GM23338 (cell line): ENCODE measurements around the gene CD19.
"Not testable (repeated sequence)": the region's sequence is repeated elsewhere in the genome, so short reads cannot be mapped to it uniquely, and the experiment has no call there.

Source experiments
- CREB1 ChIP-seq: fragments of 250-450 bp; sonication (Bioruptor Pico); IDR thresholded peaks from 2 replicates; pipeline ENCODE4 v1.5.0; 2020; ENCODE audit warnings: low read depth, mild to moderate bottlenecking, moderate library complexity
- EZH2phosphoT487 ChIP-seq: fragments of 200-600 bp; sonication (generic); IDR thresholded peaks from one replicate; pipeline ENCODE4 v1.8.1; 2018; ENCODE audit warnings: antibody characterized with exemption; ENCODE audit not compliant: unreplicated experiment
- POLR2AphosphoS5 ChIP-seq: IDR thresholded peaks from 2 replicates; pipeline ENCODE4 v1.6.1; 2016; ENCODE audit warnings: antibody characterized with exemption, low read depth
- ZNF114 ChIP-seq: fragments of 250-450 bp; sonication (Bioruptor Pico); IDR thresholded peaks from 2 replicates; pipeline ENCODE4 v1.5.0; 2020; ENCODE audit warnings: mild to moderate bottlenecking, moderate library complexity
- TF ChIP-seq, protein P1 (sequence below), 2 experiments: fragments of 200-600 bp in 1 of 2; sonication (generic) in 1 of 2; conservative IDR thresholded peaks; 2 replicates each; pipeline versions ENCODE4 v1.5.1 to v1.6.1; 2016 to 2017; ENCODE audit warnings: antibody characterized with exemption in 2 of 2, low read depth in 2 of 2, mild to moderate bottlenecking in 2 of 2, moderate library complexity in 1 of 2
- TF ChIP-seq, protein P2 (sequence below): IDR thresholded peaks from one replicate; pipeline ENCODE4 v1.6.1; 2018; ENCODE audit warnings: antibody characterized with exemption; ENCODE audit not compliant: unreplicated experiment
- TF ChIP-seq, protein P3 (sequence below): IDR thresholded peaks from 2 replicates; pipeline ENCODE4 v1.6.1; 2016; ENCODE audit warnings: antibody characterized with exemption

DNA sequence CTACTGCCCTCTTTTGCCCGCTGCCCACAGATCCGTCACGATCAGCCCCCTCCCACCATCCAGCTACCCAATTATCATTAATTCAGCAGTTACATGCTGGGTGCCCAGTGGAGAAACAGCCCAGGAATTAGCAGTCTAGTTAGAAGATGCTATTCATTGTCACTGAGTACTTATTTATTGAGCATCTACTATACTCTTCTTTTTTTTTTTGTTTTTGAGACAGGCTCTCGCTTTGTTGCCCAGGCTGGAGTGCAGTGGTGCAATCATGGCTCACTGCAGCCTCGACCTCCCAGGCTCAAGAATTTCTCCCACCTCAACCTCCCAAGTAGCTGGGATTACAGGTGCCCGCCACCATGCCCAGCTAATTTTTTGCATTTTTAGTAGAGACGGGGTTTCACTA lies 8.1 kb downstream of the CD19 start:
- TF ChIP-seq, protein P1, sequence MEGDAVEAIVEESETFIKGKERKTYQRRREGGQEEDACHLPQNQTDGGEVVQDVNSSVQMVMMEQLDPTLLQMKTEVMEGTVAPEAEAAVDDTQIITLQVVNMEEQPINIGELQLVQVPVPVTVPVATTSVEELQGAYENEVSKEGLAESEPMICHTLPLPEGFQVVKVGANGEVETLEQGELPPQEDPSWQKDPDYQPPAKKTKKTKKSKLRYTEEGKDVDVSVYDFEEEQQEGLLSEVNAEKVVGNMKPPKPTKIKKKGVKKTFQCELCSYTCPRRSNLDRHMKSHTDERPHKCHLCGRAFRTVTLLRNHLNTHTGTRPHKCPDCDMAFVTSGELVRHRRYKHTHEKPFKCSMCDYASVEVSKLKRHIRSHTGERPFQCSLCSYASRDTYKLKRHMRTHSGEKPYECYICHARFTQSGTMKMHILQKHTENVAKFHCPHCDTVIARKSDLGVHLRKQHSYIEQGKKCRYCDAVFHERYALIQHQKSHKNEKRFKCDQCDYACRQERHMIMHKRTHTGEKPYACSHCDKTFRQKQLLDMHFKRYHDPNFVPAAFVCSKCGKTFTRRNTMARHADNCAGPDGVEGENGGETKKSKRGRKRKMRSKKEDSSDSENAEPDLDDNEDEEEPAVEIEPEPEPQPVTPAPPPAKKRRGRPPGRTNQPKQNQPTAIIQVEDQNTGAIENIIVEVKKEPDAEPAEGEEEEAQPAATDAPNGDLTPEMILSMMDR (conservative IDR thresholded peaks at IDR 0.05; ENCODE audit: low read depth in 2 of 2): not testable (repeated sequence)
- TF ChIP-seq, protein P2, sequence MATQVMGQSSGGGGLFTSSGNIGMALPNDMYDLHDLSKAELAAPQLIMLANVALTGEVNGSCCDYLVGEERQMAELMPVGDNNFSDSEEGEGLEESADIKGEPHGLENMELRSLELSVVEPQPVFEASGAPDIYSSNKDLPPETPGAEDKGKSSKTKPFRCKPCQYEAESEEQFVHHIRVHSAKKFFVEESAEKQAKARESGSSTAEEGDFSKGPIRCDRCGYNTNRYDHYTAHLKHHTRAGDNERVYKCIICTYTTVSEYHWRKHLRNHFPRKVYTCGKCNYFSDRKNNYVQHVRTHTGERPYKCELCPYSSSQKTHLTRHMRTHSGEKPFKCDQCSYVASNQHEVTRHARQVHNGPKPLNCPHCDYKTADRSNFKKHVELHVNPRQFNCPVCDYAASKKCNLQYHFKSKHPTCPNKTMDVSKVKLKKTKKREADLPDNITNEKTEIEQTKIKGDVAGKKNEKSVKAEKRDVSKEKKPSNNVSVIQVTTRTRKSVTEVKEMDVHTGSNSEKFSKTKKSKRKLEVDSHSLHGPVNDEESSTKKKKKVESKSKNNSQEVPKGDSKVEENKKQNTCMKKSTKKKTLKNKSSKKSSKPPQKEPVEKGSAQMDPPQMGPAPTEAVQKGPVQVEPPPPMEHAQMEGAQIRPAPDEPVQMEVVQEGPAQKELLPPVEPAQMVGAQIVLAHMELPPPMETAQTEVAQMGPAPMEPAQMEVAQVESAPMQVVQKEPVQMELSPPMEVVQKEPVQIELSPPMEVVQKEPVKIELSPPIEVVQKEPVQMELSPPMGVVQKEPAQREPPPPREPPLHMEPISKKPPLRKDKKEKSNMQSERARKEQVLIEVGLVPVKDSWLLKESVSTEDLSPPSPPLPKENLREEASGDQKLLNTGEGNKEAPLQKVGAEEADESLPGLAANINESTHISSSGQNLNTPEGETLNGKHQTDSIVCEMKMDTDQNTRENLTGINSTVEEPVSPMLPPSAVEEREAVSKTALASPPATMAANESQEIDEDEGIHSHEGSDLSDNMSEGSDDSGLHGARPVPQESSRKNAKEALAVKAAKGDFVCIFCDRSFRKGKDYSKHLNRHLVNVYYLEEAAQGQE: not testable (repeated sequence)
- not testable (repeated sequence) for TF ChIP-seq POLR2AphosphoS5; ZNF114 (CRISPR knock-in tag); CREB1 (CRISPR knock-in tag); EZH2phosphoT487
- TF ChIP-seq, protein P3, sequence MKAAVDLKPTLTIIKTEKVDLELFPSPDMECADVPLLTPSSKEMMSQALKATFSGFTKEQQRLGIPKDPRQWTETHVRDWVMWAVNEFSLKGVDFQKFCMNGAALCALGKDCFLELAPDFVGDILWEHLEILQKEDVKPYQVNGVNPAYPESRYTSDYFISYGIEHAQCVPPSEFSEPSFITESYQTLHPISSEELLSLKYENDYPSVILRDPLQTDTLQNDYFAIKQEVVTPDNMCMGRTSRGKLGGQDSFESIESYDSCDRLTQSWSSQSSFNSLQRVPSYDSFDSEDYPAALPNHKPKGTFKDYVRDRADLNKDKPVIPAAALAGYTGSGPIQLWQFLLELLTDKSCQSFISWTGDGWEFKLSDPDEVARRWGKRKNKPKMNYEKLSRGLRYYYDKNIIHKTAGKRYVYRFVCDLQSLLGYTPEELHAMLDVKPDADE: not testable (repeated sequence)
